ENCODE data around the gene BMP8B. TPM values are rescaled to one million over a fixed set of nuclear protein-coding genes. Genes with fewer than 3 reads are reported as not detected.

Gene BMP8B
- total RNA-seq, 1 experiment from 2014 or later, result 5.9 TPM

GRCh38 chr1:39805385-39805784, 16.7 kb upstream of the BMP8B start:
- no TSS peak for BruUV-seq (replicated peaks)
- DNase-seq, result no peak
- Mint-ChIP-seq H3K4me3 (ENCODE audit: unreplicated experiment) (no peak overlapping the region), H3K27me3 (ENCODE audit: insufficient read depth, unreplicated experiment) (no peaks in the 10 kb centered on the region), H3K4me1 (ENCODE audit: low read depth, unreplicated experiment) (no peaks in the 10 kb centered on the region), H3K9me3 (ENCODE audit: unreplicated experiment) (no peaks in the 10 kb centered on the region), H3K27ac (ENCODE audit: unreplicated experiment) (no peak overlapping the region), H3K36me3 (ENCODE audit: insufficient read depth, unreplicated experiment) (no peaks in the 10 kb centered on the region)
- Histone ChIP-seq H3K36me3 (ENCODE audit: control insufficient read depth, insufficient read depth, low read length) (no peaks in the 10 kb centered on the region), H3K4me3 (ENCODE audit: low read depth, low read length) (no peak overlapping the region), H3K27me3 (replicated peaks; ENCODE audit: control insufficient read depth, insufficient read depth, low read length) (no peaks in the 10 kb centered on the region), H3K4me1 (peaks cover under 1% of the 10 kb centered on the region; the same call in 1 of the 2 replicates), H3K9me3 (no peaks in the 10 kb centered on the region)
- TF ChIP-seq, protein P1, sequence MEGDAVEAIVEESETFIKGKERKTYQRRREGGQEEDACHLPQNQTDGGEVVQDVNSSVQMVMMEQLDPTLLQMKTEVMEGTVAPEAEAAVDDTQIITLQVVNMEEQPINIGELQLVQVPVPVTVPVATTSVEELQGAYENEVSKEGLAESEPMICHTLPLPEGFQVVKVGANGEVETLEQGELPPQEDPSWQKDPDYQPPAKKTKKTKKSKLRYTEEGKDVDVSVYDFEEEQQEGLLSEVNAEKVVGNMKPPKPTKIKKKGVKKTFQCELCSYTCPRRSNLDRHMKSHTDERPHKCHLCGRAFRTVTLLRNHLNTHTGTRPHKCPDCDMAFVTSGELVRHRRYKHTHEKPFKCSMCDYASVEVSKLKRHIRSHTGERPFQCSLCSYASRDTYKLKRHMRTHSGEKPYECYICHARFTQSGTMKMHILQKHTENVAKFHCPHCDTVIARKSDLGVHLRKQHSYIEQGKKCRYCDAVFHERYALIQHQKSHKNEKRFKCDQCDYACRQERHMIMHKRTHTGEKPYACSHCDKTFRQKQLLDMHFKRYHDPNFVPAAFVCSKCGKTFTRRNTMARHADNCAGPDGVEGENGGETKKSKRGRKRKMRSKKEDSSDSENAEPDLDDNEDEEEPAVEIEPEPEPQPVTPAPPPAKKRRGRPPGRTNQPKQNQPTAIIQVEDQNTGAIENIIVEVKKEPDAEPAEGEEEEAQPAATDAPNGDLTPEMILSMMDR (IDR thresholded peaks at IDR 0.05; ENCODE audit: insufficient read depth in 1 of 2, low read depth in 1 of 2, low read length in 1 of 2, severe bottlenecking in 1 of 2, unreplicated experiment in 1 of 2), result no peak
- ChIA-PET CTCF (no interaction called here), POLR2A (no interaction called here)
- intact Hi-C loops (cut with micrococcal nuclease; ENCODE audit: unreplicated experiment), result no loop called here

GRCh38 chr1:39802496-39803260, 14.0 kb upstream of the BMP8B start:
- H3K36me3 ChIP-seq (ENCODE audit: control insufficient read depth, insufficient read depth, low read length), result no peaks in the 10 kb centered on the region
- no peak for DNase-seq
- no peak overlapping the region for H3K4me3 ChIP-seq (ENCODE audit: low read depth, low read length)
- no peaks in the 10 kb centered on the region for H3K27me3 ChIP-seq (replicated peaks; ENCODE audit: control insufficient read depth, insufficient read depth, low read length)
- peaks cover 12% of the 10 kb centered on the region for H3K4me1 ChIP-seq
- Mint-ChIP-seq H3K36me3 (ENCODE audit: insufficient read depth, unreplicated experiment) (no peaks in the 10 kb centered on the region), H3K27ac (ENCODE audit: unreplicated experiment) (no peak overlapping the region), H3K4me3 (ENCODE audit: unreplicated experiment) (no peak overlapping the region), H3K9me3 (ENCODE audit: unreplicated experiment) (no peaks in the 10 kb centered on the region), H3K27me3 (ENCODE audit: insufficient read depth, unreplicated experiment) (no peaks in the 10 kb centered on the region), H3K4me1 (ENCODE audit: low read depth, unreplicated experiment) (no peaks in the 10 kb centered on the region)
- intact Hi-C loops (cut with micrococcal nuclease; ENCODE audit: unreplicated experiment), result no loop called here
- ChIA-PET CTCF (no interaction called here), POLR2A (no interaction called here)
- H3K9me3 ChIP-seq, result no peaks in the 10 kb centered on the region
- no TSS peak for BruUV-seq (replicated peaks)
- TF ChIP-seq, protein P1 (IDR thresholded peaks at IDR 0.05; ENCODE audit: insufficient read depth in 1 of 2, low read depth in 1 of 2, low read length in 1 of 2, severe bottlenecking in 1 of 2, unreplicated experiment in 1 of 2), result no peak

DNA sequence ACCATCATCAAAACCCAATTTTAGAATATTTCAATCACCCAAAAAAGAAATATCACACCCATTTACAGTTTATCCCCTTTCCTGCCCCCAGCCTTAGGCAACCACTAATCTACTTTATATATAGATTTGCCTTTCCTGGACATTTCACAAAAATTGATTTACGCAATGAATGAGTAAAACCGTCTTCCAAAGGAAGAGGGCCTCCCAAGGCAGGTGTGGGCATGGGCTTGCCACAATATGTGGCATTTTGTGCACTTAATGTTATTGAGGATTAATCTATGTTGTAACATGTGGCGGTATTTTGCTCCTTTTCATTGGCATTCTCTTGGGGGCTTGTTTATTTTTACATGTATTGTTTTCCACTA, 11.8 kb upstream of the BMP8B start:
- intact Hi-C loops (cut with micrococcal nuclease; ENCODE audit: unreplicated experiment), result no loop called here
- DNase-seq, result no peak
- H3K4me3 ChIP-seq (ENCODE audit: low read depth, low read length), result no peak overlapping the region
- no peaks in the 10 kb centered on the region for H3K9me3 ChIP-seq
- no peaks in the 10 kb centered on the region for H3K4me1 Mint-ChIP-seq (ENCODE audit: low read depth, unreplicated experiment)
- ChIA-PET CTCF (interaction anchor here (0.7 to 0.8 kb wide), 2 partner anchors 61 to 194 kb away, joined by 4 to 6 read pairs; partner anchors contain the start of gene PPIE), POLR2A (interaction anchor here (1.0 kb wide), 1 partner anchor 62 kb away, joined by 5 read pairs; the partner anchor contains the start of gene PPIE)
- no peak overlapping the region for H3K27ac Mint-ChIP-seq (ENCODE audit: unreplicated experiment)
- peaks cover 16% of the 10 kb centered on the region for H3K4me1 ChIP-seq
- TF ChIP-seq, protein P1 (IDR thresholded peaks at IDR 0.05; ENCODE audit: insufficient read depth in 1 of 2, low read depth in 1 of 2, low read length in 1 of 2, severe bottlenecking in 1 of 2, unreplicated experiment in 1 of 2), result no peak
- no peaks in the 10 kb centered on the region for H3K9me3 Mint-ChIP-seq (ENCODE audit: unreplicated experiment)
- no peaks in the 10 kb centered on the region for H3K36me3 ChIP-seq (ENCODE audit: control insufficient read depth, insufficient read depth, low read length)
- BruUV-seq (replicated peaks), result no TSS peak
- no peaks in the 10 kb centered on the region for H3K27me3 ChIP-seq (replicated peaks; ENCODE audit: control insufficient read depth, insufficient read depth, low read length)
- H3K4me3 Mint-ChIP-seq (ENCODE audit: unreplicated experiment), result no peak overlapping the region
- no peaks in the 10 kb centered on the region for H3K27me3 Mint-ChIP-seq (ENCODE audit: insufficient read depth, unreplicated experiment)
- no peaks in the 10 kb centered on the region for H3K36me3 Mint-ChIP-seq (ENCODE audit: insufficient read depth, unreplicated experiment)

Measured in Caco-2 (cell line).